Muscle of back (tissue), 11 donors: ENCODE results near the gene MT1X. TPM values are rescaled to one million over a fixed set of nuclear protein-coding genes. Genes with fewer than 3 reads are reported as not detected.

Experiments used
- DNase-seq, 3 donors: peaks; one replicate each; pipeline versions ENCODE4 v3.0.0 to v3.0.0-alpha.2; 2013
- polyA plus RNA-seq, 10 donors: library from polyadenylated mRNA; unstranded; fragments of 120-200 nt; gene quantifications; one replicate each; pipeline ENCODE4 v1.2.1, GENCODE V29; 2013; ENCODE audit not compliant: insufficient read length in 10 of 10

Gene MT1X
- polyA plus RNA-seq, 10 donors = 7.2 to 20.2 (median 12.2) TPM

DNA sequence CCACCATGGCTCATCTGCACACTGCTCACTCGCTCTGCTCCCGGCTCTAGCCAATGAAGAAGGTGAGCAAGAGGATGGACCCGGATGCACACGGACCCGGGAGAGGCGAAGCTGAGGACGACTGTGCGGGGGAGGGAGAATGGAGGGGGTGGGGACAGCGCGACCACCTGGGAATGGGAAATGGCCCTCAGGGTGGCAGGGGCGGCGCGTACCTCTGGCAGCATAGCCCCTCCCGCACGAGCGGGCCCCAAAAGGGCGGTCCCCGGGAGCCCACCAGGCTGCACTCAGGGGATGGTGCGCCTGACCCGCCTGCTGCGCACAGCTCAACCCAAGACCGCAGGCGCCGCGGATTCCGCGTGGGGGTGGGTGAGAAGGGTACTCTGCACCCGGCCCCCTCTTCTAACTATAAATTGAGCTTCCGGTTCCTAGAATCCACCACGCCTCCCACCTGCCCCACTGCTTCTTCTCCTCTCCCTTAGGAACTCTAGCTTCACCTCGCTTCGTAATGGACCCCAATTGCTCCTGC is 6.5 kb upstream of the MT1X start:
- DNase-seq = no peak

- no peak for DNase-seq
Measured at GRCh38 chr16:56677474-56677873, 4.8 kb upstream of the MT1X start.

GRCh38 chr16:56679078-56679730 is 3.1 kb upstream of the MT1X start:
- no peak for DNase-seq

DNA sequence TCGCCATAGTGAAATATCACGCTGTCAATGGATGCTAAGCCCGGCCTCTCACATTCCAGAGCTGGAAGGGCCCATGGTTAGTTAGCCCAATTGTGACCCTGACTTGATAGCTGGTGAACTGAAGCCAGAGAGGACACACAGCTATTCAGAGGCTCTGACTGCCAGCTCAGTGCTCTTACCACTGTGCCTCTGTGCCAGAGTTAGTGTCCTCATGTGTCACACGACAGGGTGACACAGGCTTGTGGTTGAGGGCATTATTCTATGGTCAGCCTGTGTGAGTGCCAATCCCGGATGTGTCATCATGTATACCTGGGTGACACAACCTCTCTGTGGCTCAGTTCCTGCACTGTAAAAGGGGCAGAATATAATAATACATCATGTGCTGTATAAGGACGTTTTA is 2.5 kb upstream of the MT1X start:
- no peak for DNase-seq

- DNase-seq = no peak
Measured at GRCh38 chr16:56682703-56683397, 580 bp downstream of the MT1X start.

DNA sequence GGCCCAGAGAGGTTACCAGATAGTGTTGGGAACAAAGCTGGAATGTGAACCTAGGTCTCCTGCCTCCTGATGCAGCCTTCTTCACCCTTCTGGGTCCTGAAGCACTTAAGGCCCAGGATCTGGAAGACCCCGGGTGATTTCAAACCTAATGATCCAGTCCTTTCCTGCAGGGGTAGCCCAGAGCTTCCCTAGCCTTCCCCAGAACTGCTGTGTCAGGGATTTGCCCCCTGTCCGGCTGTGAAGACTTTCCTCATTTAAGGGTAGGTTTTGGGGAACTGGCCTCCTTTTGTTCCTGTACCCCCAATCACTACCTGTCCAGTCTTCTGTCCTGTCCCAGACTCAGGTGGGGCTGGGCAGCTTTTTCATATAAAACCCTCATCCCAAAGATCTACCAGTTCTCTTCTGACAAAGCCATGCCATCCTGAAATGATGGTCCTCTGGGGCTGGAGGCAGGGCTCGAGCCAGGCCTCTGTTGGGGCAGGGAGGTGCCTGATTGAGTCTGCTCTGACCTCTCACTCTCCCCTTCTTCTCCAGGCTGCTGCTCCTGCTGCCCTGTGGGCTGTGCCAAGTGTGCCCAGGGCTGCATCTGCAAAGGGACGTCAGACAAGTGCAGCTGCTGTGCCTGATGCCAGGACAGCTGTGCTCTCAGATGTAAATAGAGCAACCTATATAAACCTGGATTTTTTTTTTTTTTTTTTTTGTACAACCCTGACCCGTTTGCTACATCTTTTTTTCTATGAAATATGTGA is 1.3 kb downstream of the MT1X start:
- no peak for DNase-seq

DNA sequence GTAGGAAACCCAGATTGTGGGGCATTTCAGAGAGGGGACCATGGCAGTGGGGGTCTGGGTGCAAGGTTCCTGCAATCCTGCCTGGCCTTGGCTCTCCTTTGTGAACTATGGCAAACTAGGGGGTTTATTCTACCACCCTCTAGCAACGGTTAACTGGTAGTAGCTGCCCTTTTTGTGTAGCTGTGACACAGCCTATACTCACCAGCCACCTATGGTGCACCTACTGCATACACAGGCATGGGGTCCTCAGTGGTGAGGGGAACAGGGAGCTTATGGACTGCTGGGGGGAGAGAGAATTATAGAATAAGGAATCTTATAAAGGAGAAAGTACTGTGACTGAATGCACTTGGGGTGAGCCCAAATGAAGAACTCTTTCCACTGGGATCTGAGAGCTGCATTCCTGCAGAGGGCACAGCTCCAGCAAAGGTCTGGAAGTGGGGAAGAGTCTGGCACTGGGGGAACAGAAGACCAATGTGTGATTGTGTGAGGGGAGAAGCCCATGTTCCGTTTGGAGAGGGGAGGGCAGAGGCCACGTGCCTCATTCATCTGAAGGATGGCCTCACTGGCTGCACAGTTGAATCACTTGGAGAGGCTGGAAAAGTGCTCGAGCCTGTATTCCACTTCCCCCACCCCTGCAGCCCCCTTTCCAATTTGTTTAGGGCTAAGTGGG is 2.1 kb downstream of the MT1X start:
- DNase-seq = peak in 1 of 3 donors; percentile 35

DNA sequence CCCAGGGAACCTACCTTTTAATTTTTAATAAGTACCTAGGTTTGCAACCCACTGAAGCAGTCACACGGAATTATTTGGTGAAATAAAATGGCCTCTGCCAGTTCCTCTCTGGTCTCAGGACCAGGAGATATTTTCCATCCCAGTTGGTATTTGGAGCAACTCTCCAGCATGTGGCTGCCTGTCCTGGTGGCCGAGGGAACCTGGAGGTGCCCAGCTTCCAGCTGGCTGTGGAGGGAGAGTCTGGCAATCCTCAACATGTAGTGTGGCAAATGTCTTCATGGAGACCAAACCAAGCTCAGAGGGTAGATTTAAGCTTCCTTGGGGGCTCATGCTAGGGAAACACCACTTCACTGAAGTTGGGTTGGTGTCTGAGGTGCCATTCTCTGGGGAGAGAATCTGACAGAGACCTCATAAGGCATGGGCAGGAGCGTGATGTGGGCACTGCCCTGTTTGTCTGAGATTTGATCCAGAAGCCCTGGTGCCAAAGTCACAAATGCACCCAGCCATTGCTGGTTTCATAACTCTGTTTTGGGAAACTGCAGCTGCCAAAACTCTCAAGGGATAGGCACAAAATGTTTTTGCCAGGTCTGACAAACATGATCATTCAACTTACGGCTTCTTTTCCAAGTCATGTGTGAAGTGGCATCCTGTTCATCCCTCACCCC is 2.8 kb downstream of the MT1X start:
- peak in 1 of 3 donors; percentile 23 for DNase-seq

GRCh38 chr16:56686758-56687157 is 4.5 kb downstream of the MT1X start:
- no peak for DNase-seq

DNA sequence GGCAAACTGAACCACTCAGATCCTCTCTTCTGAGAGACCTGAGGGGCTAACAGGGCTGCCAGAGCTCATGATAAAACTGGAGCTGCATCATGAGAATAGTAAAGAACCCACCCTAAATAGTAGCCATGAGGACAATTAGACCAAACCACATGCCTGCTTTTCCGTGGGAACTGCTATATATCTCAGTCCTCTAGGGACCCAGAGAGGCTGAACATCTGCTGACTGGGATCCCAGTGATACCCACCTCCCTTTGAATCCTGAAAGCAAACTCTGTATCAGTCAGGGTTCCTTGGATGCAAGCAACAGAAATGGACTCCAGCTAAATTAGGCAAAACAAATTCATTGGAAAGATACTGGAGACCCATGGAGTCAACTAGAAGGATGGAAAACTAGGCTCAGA is 6.5 kb downstream of the MT1X start:
- DNase-seq = no peak

DNA sequence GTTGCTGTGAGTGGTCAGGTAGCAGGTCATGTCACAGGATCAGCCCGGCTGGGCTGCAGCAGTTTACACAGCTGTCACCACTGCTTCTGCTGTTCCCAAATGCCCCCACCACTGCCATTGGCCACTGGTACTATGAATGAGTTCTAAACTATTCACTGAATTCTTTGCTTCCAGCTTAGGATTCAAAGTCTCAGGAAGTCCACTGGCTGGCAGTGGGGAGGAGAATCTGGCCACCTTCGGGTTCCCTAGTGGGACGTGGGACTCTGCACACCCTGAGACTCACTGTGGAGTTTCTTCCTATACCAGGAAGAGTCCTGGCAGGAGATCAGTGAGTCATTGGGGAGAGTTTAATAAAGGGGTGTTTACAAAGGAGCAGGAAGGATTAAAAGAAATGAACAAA is 6.9 kb downstream of the MT1X start:
- DNase-seq = no peak

GRCh38 chr16:56690420-56691122 is 8.3 kb downstream of the MT1X start:
- DNase-seq = no peak

GRCh38 chr16:56691885-56692284 is 9.6 kb downstream of the MT1X start:
- no peak for DNase-seq

- no peak for DNase-seq
Measured at GRCh38 chr16:56695246-56695645, 13.0 kb downstream of the MT1X start.

GRCh38 chr16:56697456-56698155 is 15.3 kb downstream of the MT1X start:
- DNase-seq = no peak

GRCh38 chr16:56700195-56700594 is 17.9 kb downstream of the MT1X start:
- DNase-seq = no peak

GRCh38 chr16:56700631-56701030 is 18.4 kb downstream of the MT1X start:
- no peak for DNase-seq

- no peak for DNase-seq
Measured at GRCh38 chr16:56701534-56701933, 19.3 kb downstream of the MT1X start.

GRCh38 chr16:56702836-56703235 is 20.6 kb downstream of the MT1X start:
- DNase-seq = no peak
